Epithelial cell of esophagus (primary cell): ENCODE data around the gene RTN4RL2.
A peak's percentile ranks its signal among the peaks of the same experiment; 100 is the strongest.

ENCODE experiments used
- DNase-seq: peaks from one replicate; pipeline ENCODE4 v3.0.0; 2010; ENCODE audit warnings: low read depth
- H3K4me3 ChIP-seq: 2 replicates; pipeline ENCODE4 v1.5.1; 2011; ENCODE audit warnings: mild to moderate bottlenecking, low read length, control low read depth
- TF ChIP-seq, protein P1 (sequence below): IDR thresholded peaks from 2 replicates; pipeline ENCODE4 v1.5.1; 2011; ENCODE audit warnings: low read depth, mild to moderate bottlenecking, low read length, control low read depth, inconsistent platforms; ENCODE audit not compliant: insufficient read depth; ENCODE audit errors: missing control alignments

The RTN4RL2 gene

DNA sequence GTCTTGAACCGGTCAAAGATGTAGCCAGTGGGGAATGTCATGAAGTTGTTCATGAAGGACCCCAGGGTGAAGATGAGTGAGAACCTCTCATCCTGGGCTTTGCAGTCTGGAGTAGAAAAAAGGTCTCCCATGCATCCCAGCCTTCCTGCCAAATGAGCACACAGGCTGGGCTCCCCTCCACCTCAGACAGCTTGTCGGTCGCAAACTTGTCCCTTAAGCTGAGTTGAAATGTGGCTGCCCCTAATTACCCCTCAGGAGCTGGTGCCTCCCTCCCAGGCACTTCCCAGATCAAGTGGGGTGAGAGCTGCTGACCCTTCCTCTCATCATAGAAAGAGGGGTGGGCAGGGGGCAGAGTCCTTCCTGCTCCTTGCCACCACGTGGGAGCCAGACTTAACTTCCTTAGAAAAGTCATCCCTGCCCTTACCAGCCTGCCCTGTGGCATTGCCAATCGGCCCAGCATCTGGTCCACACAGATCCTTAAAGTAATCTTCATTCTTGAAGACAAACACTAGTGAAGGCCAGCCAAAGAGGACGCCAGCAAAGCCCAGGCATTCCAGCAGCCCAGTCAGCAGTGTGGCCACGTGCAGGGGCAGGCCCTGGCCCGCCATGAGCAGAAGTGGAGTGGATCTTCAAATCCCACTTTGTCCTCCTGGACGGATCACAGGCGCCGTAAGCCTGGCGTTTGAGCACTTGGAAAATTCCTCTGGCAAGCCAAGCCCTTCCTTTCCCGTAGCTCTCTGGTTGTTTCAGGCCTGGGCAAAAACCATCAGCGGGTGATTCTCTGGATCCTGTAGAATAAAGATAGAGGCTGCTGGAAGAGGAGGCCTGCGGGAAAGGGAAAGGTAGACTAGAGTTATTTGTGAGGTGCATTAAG is 34.5 kb upstream of the RTN4RL2 start:
- peak; percentile 60 for DNase-seq
- TF ChIP-seq, protein P1, sequence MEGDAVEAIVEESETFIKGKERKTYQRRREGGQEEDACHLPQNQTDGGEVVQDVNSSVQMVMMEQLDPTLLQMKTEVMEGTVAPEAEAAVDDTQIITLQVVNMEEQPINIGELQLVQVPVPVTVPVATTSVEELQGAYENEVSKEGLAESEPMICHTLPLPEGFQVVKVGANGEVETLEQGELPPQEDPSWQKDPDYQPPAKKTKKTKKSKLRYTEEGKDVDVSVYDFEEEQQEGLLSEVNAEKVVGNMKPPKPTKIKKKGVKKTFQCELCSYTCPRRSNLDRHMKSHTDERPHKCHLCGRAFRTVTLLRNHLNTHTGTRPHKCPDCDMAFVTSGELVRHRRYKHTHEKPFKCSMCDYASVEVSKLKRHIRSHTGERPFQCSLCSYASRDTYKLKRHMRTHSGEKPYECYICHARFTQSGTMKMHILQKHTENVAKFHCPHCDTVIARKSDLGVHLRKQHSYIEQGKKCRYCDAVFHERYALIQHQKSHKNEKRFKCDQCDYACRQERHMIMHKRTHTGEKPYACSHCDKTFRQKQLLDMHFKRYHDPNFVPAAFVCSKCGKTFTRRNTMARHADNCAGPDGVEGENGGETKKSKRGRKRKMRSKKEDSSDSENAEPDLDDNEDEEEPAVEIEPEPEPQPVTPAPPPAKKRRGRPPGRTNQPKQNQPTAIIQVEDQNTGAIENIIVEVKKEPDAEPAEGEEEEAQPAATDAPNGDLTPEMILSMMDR: no peak
- H3K4me3 ChIP-seq: no peak overlapping the region

- TF ChIP-seq, protein P1: no peak
- DNase-seq: peak; percentile 54
- H3K4me3 ChIP-seq: peak overlapping the region; percentile 31
Observed at GRCh38 chr11:57426439-57426928, 33.8 kb upstream of the RTN4RL2 start.

GRCh38 chr11:57426929-57427726 is 33.2 kb upstream of the RTN4RL2 start, which contains the start of gene SLC43A3:
SLC43A3 (minus strand) TSS chr11:57427121; CDS start chr11:57426172, 949 bp downstream.
- H3K4me3 ChIP-seq: peak within 1 kb of the TSS; percentile 31
- peak; percentile 87 for DNase-seq
- TF ChIP-seq, protein P1: no peak

DNA sequence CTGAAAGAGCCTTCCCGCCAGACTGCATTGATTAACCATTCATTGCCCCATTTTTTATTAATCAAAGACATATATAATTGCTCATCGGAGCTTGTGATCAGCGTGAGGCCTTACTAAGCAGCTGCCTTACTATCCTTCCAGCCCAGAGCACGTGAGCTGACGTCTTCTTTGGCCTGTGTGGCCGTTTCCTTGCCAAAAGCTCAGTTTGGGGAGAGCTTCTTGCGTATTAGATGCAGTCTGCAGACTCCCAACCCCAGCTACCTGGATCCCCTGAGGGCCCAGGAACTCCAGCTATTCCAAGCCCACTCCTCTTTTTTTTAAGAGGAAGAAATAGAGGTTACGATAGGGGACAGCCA is 32.6 kb upstream of the RTN4RL2 start:
- DNase-seq: peak; percentile 68

GRCh38 chr11:57428643-57429042 is 31.7 kb upstream of the RTN4RL2 start:
- H3K4me3 ChIP-seq: no peak overlapping the region
- TF ChIP-seq, protein P1: no peak
- no peak for DNase-seq

More for the DNA sequence above, 32.6 kb upstream of the RTN4RL2 start:
- no peak overlapping the region for H3K4me3 ChIP-seq
- TF ChIP-seq, protein P1: no peak

DNA sequence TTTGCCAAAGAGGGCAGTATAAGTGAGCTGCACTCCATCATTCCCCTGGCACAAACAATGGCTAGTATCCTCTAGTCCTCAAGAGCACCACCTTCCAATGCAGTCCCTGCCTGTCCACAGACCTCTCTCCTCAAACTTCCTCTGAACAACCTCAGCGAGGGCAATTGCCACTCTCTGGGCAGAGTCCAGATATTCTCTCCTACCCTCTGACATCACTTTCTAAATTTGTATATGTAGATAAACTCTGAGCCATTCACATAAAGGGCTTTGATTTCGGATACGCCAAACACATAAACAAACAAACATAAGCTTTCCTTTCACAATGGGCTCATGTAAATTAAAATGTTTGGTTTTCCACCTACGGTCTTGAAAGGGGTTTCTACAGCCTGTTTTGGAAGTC is 30.4 kb upstream of the RTN4RL2 start:
- TF ChIP-seq, protein P1: no peak
- H3K4me3 ChIP-seq: no peak overlapping the region
- no peak for DNase-seq
